HCT116 (cell line): ENCODE data around the gene SDF4. TPM values are rescaled to one million over a fixed set of nuclear protein-coding genes. Genes with fewer than 3 reads are reported as not detected.

Experiments used
- ATAC-seq: fragments of 200-7000 bp; cut with Tn5 transposase; 2 replicates; pipeline ENCODE4 v1.9.1; 2020; ENCODE audit warnings: mild to moderate bottlenecking, moderate library complexity
- BruUV-seq: library from RNA; stranded (reverse); fragments of 400-500 nt; replicated peaks from 2 replicates; lab custom pipeline; 2021; lab: Mats Ljungman, UMichigan
- CTCF ChIA-PET: fragments of 300-600 bp; sonication (Branson Sonifier 250); formaldehyde crosslinking; loops from one replicate; lab custom pipeline; 2021; ENCODE audit warnings: antibody characterized with exemption; lab: Charles Lee
- POLR2A ChIA-PET: fragments of 300-600, 350-600 bp; sonication (Branson Sonifier 250); formaldehyde crosslinking; loops from one replicate; lab custom pipeline; 2021; ENCODE audit warnings: antibody characterized with exemption; lab: Charles Lee
- RAD21 ChIA-PET, 2 experiments: fragments of 300-600 bp; sonication (Branson Sonifier 250); formaldehyde crosslinking; loops; one replicate each; lab custom pipeline; 2023; ENCODE audit warnings: low total read pairs in 2 of 2; ENCODE audit not compliant: uncharacterized antibody in 2 of 2, unreplicated experiment in 2 of 2, low non-redundant PET in 1 of 2; lab: Charles Lee
- DNase-seq: peaks from one replicate; pipeline ENCODE4 v3.0.0-alpha.2; 2010; ENCODE audit warnings: low read depth, low spot score
- H2AFZ ChIP-seq: fragments of 200-600 bp; shearing (Covaris generic), sonication (generic); 2 replicates; pipeline ENCODE4 v1.6.1; 2017; ENCODE audit warnings: low read depth, mixed run types, mixed read lengths, antibody characterized with exemption, low read length; ENCODE audit not compliant: poor library complexity, severe bottlenecking
- H3K27ac ChIP-seq: 2 replicates; pipeline ENCODE4 v1.5.1; 2012; ENCODE audit warnings: low read depth, low read length
- H3K27me3 ChIP-seq: fragments of 200-600 bp; sonication (generic); 2 replicates; pipeline ENCODE4 v1.6.1; 2016; ENCODE audit warnings: mixed run types, low read length, mixed read lengths; ENCODE audit not compliant: insufficient read depth
- H3K36me3 ChIP-seq, 2 experiments: fragments of 200-500 bp in 1 of 2; fragments of 200-600 bp in 1 of 2; sonication (Bioruptor generic) in 1 of 2; sonication (generic) in 1 of 2; 2 replicates each; pipeline versions ENCODE4 v1.5.1 to v1.6.1; 2014 to 2016; ENCODE audit warnings: low read length in 2 of 2, inconsistent platforms in 1 of 2, mixed read lengths in 1 of 2, mixed run types in 1 of 2; ENCODE audit not compliant: insufficient read depth in 2 of 2, control insufficient read depth in 1 of 2
- H3K4me1 ChIP-seq, 2 experiments: fragments of 200-600 bp in 1 of 2; sonication (generic) in 1 of 2; 2 replicates each; pipeline versions ENCODE4 v1.5.1 to v1.6.1; 2012 to 2017; ENCODE audit warnings: low read length in 2 of 2, inconsistent platforms in 1 of 2, mild to moderate bottlenecking in 1 of 2, mixed read lengths in 1 of 2, mixed run types in 1 of 2, moderate library complexity in 1 of 2; ENCODE audit not compliant: insufficient read depth in 2 of 2, control insufficient read depth in 1 of 2
- H3K4me2 ChIP-seq: fragments of 200-600 bp; sonication (generic); 2 replicates; pipeline ENCODE4 v1.6.1; 2017; ENCODE audit warnings: mixed run types, low read length, mixed read lengths
- H3K4me3 ChIP-seq, 2 experiments: fragments of 200-600 bp in 1 of 2; sonication (generic) in 1 of 2; replicated peaks in 1 of 2; 2 replicates each; pipeline ENCODE4 v1.5.1; 2011 to 2016; ENCODE audit warnings: low read length in 2 of 2, control low read depth in 1 of 2, low read depth in 1 of 2, mild to moderate bottlenecking in 1 of 2, mixed read lengths in 1 of 2, mixed run types in 1 of 2
- H3K79me2 ChIP-seq: fragments of 200-600 bp; sonication (generic); 2 replicates; pipeline ENCODE4 v1.6.1; 2017; ENCODE audit warnings: mild to moderate bottlenecking, mixed run types, low read length, moderate library complexity, mixed read lengths; ENCODE audit not compliant: insufficient read depth
- H3K9ac ChIP-seq: fragments of 200-600 bp; sonication (generic); 2 replicates; pipeline ENCODE4 v1.6.1; 2016; ENCODE audit warnings: low read length, mixed read lengths
- H3K9me2 ChIP-seq: fragments of 200-600 bp; sonication (generic), shearing (Covaris generic); 2 replicates; pipeline ENCODE4 v1.6.1; 2017; ENCODE audit warnings: mixed run types, mild to moderate bottlenecking, moderate library complexity; ENCODE audit not compliant: insufficient read depth
- H3K9me3 ChIP-seq, 2 experiments: fragments of 200-500 bp in 1 of 2; fragments of 200-600 bp in 1 of 2; sonication (Bioruptor generic) in 1 of 2; sonication (generic) in 1 of 2; 2 replicates each; pipeline ENCODE4 v1.6.1; 2014 to 2017; ENCODE audit warnings: low read length in 2 of 2, mixed read lengths in 2 of 2, inconsistent platforms in 1 of 2, low read depth in 1 of 2, mild to moderate bottlenecking in 1 of 2, mixed run types in 1 of 2, moderate library complexity in 1 of 2; ENCODE audit not compliant: control insufficient read depth in 1 of 2, insufficient read depth in 1 of 2
- H4K20me1 ChIP-seq: fragments of 200-600 bp; sonication (generic), shearing (Covaris generic); 2 replicates; pipeline ENCODE4 v1.6.1; 2017; ENCODE audit warnings: mixed run types, mild to moderate bottlenecking, moderate library complexity; ENCODE audit not compliant: insufficient read depth
- ATF3 ChIP-seq: IDR thresholded peaks from 2 replicates; pipeline ENCODE4 v1.6.1; 2012
- CTCF ChIP-seq, 3 experiments: fragments of 200-600 bp in 1 of 3; sonication (generic) in 1 of 3; IDR thresholded peaks in 2 of 3; conservative IDR thresholded peaks in 1 of 3; 2 replicates each; pipeline ENCODE4 v1.5.1; 2012 to 2017; ENCODE audit warnings: low read depth in 2 of 3, low read length in 2 of 3, antibody characterized with exemption in 1 of 3, borderline replicate concordance in 1 of 3, control low read depth in 1 of 3, mild to moderate bottlenecking in 1 of 3, mixed read lengths in 1 of 3, mixed run types in 1 of 3, moderate library complexity in 1 of 3; ENCODE audit not compliant: insufficient read depth in 1 of 3
- EGR1 ChIP-seq: IDR thresholded peaks from 2 replicates; pipeline ENCODE4 v1.6.1; 2012; ENCODE audit warnings: low read depth
- ELF1 ChIP-seq: IDR thresholded peaks from 2 replicates; pipeline ENCODE4 v1.6.1; 2012; ENCODE audit warnings: low read depth, borderline replicate concordance
- EZH2 ChIP-seq: fragments of 200-600 bp; sonication (generic); IDR thresholded peaks from 2 replicates; pipeline ENCODE4 v1.6.1; 2017; ENCODE audit warnings: antibody characterized with exemption, mixed run types
- EZH2phosphoT487 ChIP-seq: fragments of 200-600 bp; IDR thresholded peaks from 2 replicates; pipeline ENCODE4 v1.6.1; 2018; ENCODE audit warnings: antibody characterized with exemption, borderline replicate concordance
- MAX ChIP-seq: IDR thresholded peaks from 2 replicates; pipeline ENCODE4 v1.6.1; 2012
- POLR2AphosphoS5 ChIP-seq: IDR thresholded peaks from 2 replicates; pipeline ENCODE4 v1.6.1; 2011; ENCODE audit warnings: mild to moderate bottlenecking, low read depth, low read length, moderate library complexity
- RAD21 ChIP-seq: IDR thresholded peaks from 2 replicates; pipeline ENCODE4 v1.6.1; 2012; ENCODE audit warnings: low read depth, mild to moderate bottlenecking
- REST ChIP-seq: IDR thresholded peaks from 2 replicates; pipeline ENCODE4 v1.6.1; 2012; ENCODE audit warnings: low read depth
- SIN3A ChIP-seq: IDR thresholded peaks from 2 replicates; pipeline ENCODE4 v1.6.1; 2012; ENCODE audit warnings: low read depth
- ZFX ChIP-seq: fragments of 450-650 bp; IDR thresholded peaks from 2 replicates; pipeline ENCODE4 v1.6.1; 2017
- intact Hi-C: fragments of 100-400 bp; cut with micrococcal nuclease; formaldehyde crosslinking; loops from 2 replicates; pipeline ENCODE4 v1.10.0; 2022
- total RNA-seq: library from RNA; stranded (reverse); gene quantifications from one replicate; pipeline ENCODE4 v1.2.1, GENCODE V29; 2021; ENCODE audit not compliant: unreplicated experiment

The SDF4 gene
- total RNA-seq, 1 experiment from 2014 or later = 133 TPM

GRCh38 chr1:1244192-1244811, 12.5 kb upstream of the SDF4 start (continued):
- TF ChIP-seq CTCF (IDR thresholded peaks at IDR 0.05 in 2 of 3, conservative IDR thresholded peaks at IDR 0.05 in 1 of 3; ENCODE audit: borderline replicate concordance in 1 of 3, insufficient read depth in 1 of 3, low read depth in 2 of 3, low read length in 2 of 3) (no peak), EZH2phosphoT487 (no peak)
- TF ChIP-seq, all 23 proteins: peak for 0

- RAD21 ChIA-PET = no interaction called here
- Histone ChIP-seq H3K27ac (no peak overlapping the region), H3K9ac (no peak overlapping the region), H3K9me2 (no peaks in the 10 kb centered on the region), H3K4me3 (no peak overlapping the region), H3K4me1 (peaks cover 0 to 11% of the 10 kb centered on the region in 2 experiments; a peak in 2 of 4 replicates), H2AFZ (no peak overlapping the region), H3K79me2 (no peaks in the 10 kb centered on the region), H3K4me2 (no peak overlapping the region), H3K36me3 (no peaks in the 10 kb centered on the region), H4K20me1 (no peaks in the 10 kb centered on the region), H3K9me3 (no peaks in the 10 kb centered on the region), H3K27me3 (no peaks in the 10 kb centered on the region)
- CTCF ChIA-PET = no interaction called here
- intact Hi-C loops = no loop called here
- no TSS peak for BruUV-seq
- ATAC-seq (no peak), DNase-seq (no peak)
- POLR2A ChIA-PET = no interaction called here
- TF ChIP-seq EGR1 = no peak
- no peak for TF ChIP-seq MAX
Measured at GRCh38 chr1:1243807-1244191, 12.0 kb upstream of the SDF4 start.

GRCh38 chr1:1243266-1243660, 11.5 kb upstream of the SDF4 start:
- Histone ChIP-seq H3K9me2 (no peaks in the 10 kb centered on the region), H3K79me2 (no peaks in the 10 kb centered on the region), H2AFZ (no peak overlapping the region), H3K4me1 (peaks cover 4 to 16% of the 10 kb centered on the region in 2 experiments; a peak in 3 of 4 replicates), H3K4me2 (no peak overlapping the region), H3K27ac (no peak overlapping the region), H3K27me3 (no peaks in the 10 kb centered on the region), H3K9me3 (no peaks in the 10 kb centered on the region), H3K4me3 (no peak overlapping the region), H3K36me3 (no peaks in the 10 kb centered on the region), H4K20me1 (no peaks in the 10 kb centered on the region), H3K9ac (no peak overlapping the region)
- intact Hi-C loops = no loop called here
- BruUV-seq = no TSS peak
- POLR2A ChIA-PET = no interaction called here
- ATAC-seq (no peak), DNase-seq (no peak)
- TF ChIP-seq SIN3A = no peak
- TF ChIP-seq ELF1 = no peak
- TF ChIP-seq ATF3 = no peak
- TF ChIP-seq EZH2 = no peak
- TF ChIP-seq EGR1 = no peak
- TF ChIP-seq REST = no peak
- no peak for TF ChIP-seq ZFX
- TF ChIP-seq POLR2AphosphoS5 = no peak
- TF ChIP-seq RAD21 = no peak
- RAD21 ChIA-PET = no interaction called here
- CTCF ChIA-PET = no interaction called here
